Hepatocyte (in vitro differentiated cells): Measurements from ENCODE around the gene ABCF1.

ENCODE experiments used
- CTCF ChIP-seq: fragments of 200-600 bp; sonication (generic); IDR thresholded peaks from 2 replicates; pipeline ENCODE4 v1.5.1; 2016; ENCODE audit warnings: antibody characterized with exemption, mild to moderate bottlenecking; ENCODE audit not compliant: poor library complexity
- EZH2 ChIP-seq: fragments of 200-600 bp; sonication (generic); IDR thresholded peaks from 2 replicates; pipeline ENCODE4 v1.6.1; 2016; ENCODE audit warnings: antibody characterized with exemption, mild to moderate bottlenecking, borderline replicate concordance
- EZH2phosphoT487 ChIP-seq: fragments of 200-600 bp; sonication (generic); IDR thresholded peaks from one replicate; pipeline ENCODE4 v1.6.1; 2018; ENCODE audit warnings: antibody characterized with exemption, mild to moderate bottlenecking, low read depth, moderate library complexity; ENCODE audit not compliant: unreplicated experiment, severe bottlenecking

- TF ChIP-seq CTCF (no peak), EZH2phosphoT487 (no peak), EZH2 (no peak)
Observed at GRCh38 chr6:30625511-30625910, 54.3 kb downstream of the ABCF1 start.
